ENCODE measurements around the gene AP1S2.

The AP1S2 gene

GRCh38 chrX:15866147-15866546 is 11.5 kb upstream of the AP1S2 start:
- no peaks in the 10 kb centered on the region for H4K20me1 ChIP-seq (ENCODE audit: control insufficient read depth, insufficient read depth, low read depth, low read length)
- H3K4me1 ChIP-seq (ENCODE audit: control insufficient read depth, low read length) = no peaks in the 10 kb centered on the region
- H3K9me3 ChIP-seq (ENCODE audit: control insufficient read depth, insufficient read depth, low read length) = no peaks in the 10 kb centered on the region
- TF ChIP-seq CTCF (IDR thresholded peaks at IDR 0.05; ENCODE audit: low read depth, low read length, poor library complexity, severe bottlenecking) (no peak), EZH2phosphoT487 (IDR thresholded peaks at IDR 0.05; ENCODE audit: borderline replicate concordance, low read length) (no peak)
- no peaks in the 10 kb centered on the region for H3F3A ChIP-seq (ENCODE audit: control insufficient read depth, insufficient read depth)
- H3K4me2 ChIP-seq (ENCODE audit: low read length) = no peak overlapping the region
- no peaks in the 10 kb centered on the region for H3K27me3 ChIP-seq (ENCODE audit: control insufficient read depth, low read length)
- H3K4me3 ChIP-seq (ENCODE audit: low read length) = no peak overlapping the region
- H3K79me2 ChIP-seq (ENCODE audit: control insufficient read depth, low read length) = no peaks in the 10 kb centered on the region
- H3K9me2 ChIP-seq (replicated peaks; ENCODE audit: control insufficient read depth, low read length) = no peaks in the 10 kb centered on the region
- no peak overlapping the region for H3K27ac ChIP-seq (ENCODE audit: low read depth, low read length)
- no peaks in the 10 kb centered on the region for H3K36me3 ChIP-seq (ENCODE audit: control insufficient read depth, low read length)

GRCh38 chrX:15864629-15865028 is 10.0 kb upstream of the AP1S2 start:
- Histone ChIP-seq H3K36me3 (ENCODE audit: control insufficient read depth, low read length) (no peaks in the 10 kb centered on the region), H3K9me3 (ENCODE audit: control insufficient read depth, insufficient read depth, low read length) (no peaks in the 10 kb centered on the region), H3K27ac (ENCODE audit: low read depth, low read length) (no peak overlapping the region), H3K4me3 (ENCODE audit: low read length) (no peak overlapping the region), H3F3A (ENCODE audit: control insufficient read depth, insufficient read depth) (no peaks in the 10 kb centered on the region), H4K20me1 (ENCODE audit: control insufficient read depth, insufficient read depth, low read depth, low read length) (no peaks in the 10 kb centered on the region), H3K79me2 (ENCODE audit: control insufficient read depth, low read length) (no peaks in the 10 kb centered on the region), H3K27me3 (ENCODE audit: control insufficient read depth, low read length) (no peaks in the 10 kb centered on the region), H3K9me2 (replicated peaks; ENCODE audit: control insufficient read depth, low read length) (no peaks in the 10 kb centered on the region), H3K4me2 (ENCODE audit: low read length) (no peak overlapping the region), H3K4me1 (ENCODE audit: control insufficient read depth, low read length) (no peaks in the 10 kb centered on the region)
- TF ChIP-seq CTCF (IDR thresholded peaks at IDR 0.05; ENCODE audit: low read depth, low read length, poor library complexity, severe bottlenecking) = no peak
- TF ChIP-seq EZH2phosphoT487 (IDR thresholded peaks at IDR 0.05; ENCODE audit: borderline replicate concordance, low read length) = no peak

- no peaks in the 10 kb centered on the region for H3K36me3 ChIP-seq (ENCODE audit: control insufficient read depth, low read length)
- no peaks in the 10 kb centered on the region for H3K79me2 ChIP-seq (ENCODE audit: control insufficient read depth, low read length)
- no peak overlapping the region for H3K4me2 ChIP-seq (ENCODE audit: low read length)
- no peak for TF ChIP-seq CTCF (IDR thresholded peaks at IDR 0.05; ENCODE audit: low read depth, low read length, poor library complexity, severe bottlenecking)
- TF ChIP-seq EZH2phosphoT487 (IDR thresholded peaks at IDR 0.05; ENCODE audit: borderline replicate concordance, low read length) = no peak
- no peaks in the 10 kb centered on the region for H4K20me1 ChIP-seq (ENCODE audit: control insufficient read depth, insufficient read depth, low read depth, low read length)
- H3K4me3 ChIP-seq (ENCODE audit: low read length) = no peak overlapping the region
- no peak overlapping the region for H3K27ac ChIP-seq (ENCODE audit: low read depth, low read length)
- no peaks in the 10 kb centered on the region for H3K9me2 ChIP-seq (replicated peaks; ENCODE audit: control insufficient read depth, low read length)
- no peaks in the 10 kb centered on the region for H3K27me3 ChIP-seq (ENCODE audit: control insufficient read depth, low read length)
- H3K4me1 ChIP-seq (ENCODE audit: control insufficient read depth, low read length) = no peaks in the 10 kb centered on the region
- no peaks in the 10 kb centered on the region for H3K9me3 ChIP-seq (ENCODE audit: control insufficient read depth, insufficient read depth, low read length)
- H3F3A ChIP-seq (ENCODE audit: control insufficient read depth, insufficient read depth) = no peaks in the 10 kb centered on the region
Measured at GRCh38 chrX:15864023-15864422, 9.4 kb upstream of the AP1S2 start.

- Histone ChIP-seq H3K36me3 (ENCODE audit: control insufficient read depth, low read length) (no peaks in the 10 kb centered on the region), H3K9me2 (replicated peaks; ENCODE audit: control insufficient read depth, low read length) (no peaks in the 10 kb centered on the region), H3K4me3 (ENCODE audit: low read length) (no peak overlapping the region), H3K27me3 (ENCODE audit: control insufficient read depth, low read length) (no peaks in the 10 kb centered on the region), H3F3A (ENCODE audit: control insufficient read depth, insufficient read depth) (peaks cover 2% of the 10 kb centered on the region; the same call in 1 of the 2 replicates), H3K9me3 (ENCODE audit: control insufficient read depth, insufficient read depth, low read length) (no peaks in the 10 kb centered on the region), H3K79me2 (ENCODE audit: control insufficient read depth, low read length) (no peaks in the 10 kb centered on the region), H4K20me1 (ENCODE audit: control insufficient read depth, insufficient read depth, low read depth, low read length) (no peaks in the 10 kb centered on the region), H3K4me1 (ENCODE audit: control insufficient read depth, low read length) (peaks cover 16% of the 10 kb centered on the region), H3K27ac (ENCODE audit: low read depth, low read length) (no peak overlapping the region), H3K4me2 (ENCODE audit: low read length) (no peak overlapping the region)
- TF ChIP-seq EZH2phosphoT487 (IDR thresholded peaks at IDR 0.05; ENCODE audit: borderline replicate concordance, low read length) (no peak), CTCF (IDR thresholded peaks at IDR 0.05; ENCODE audit: low read depth, low read length, poor library complexity, severe bottlenecking) (no peak)
Measured at GRCh38 chrX:15860921-15861320, 6.3 kb upstream of the AP1S2 start.
